Stimulated activated CD4-positive, alpha-beta T cell treated with anti-CD3 and anti-CD28 coated beads, TNF-alpha, amount 100 ng/mL, for 48 hours (primary cell): Measurements from ENCODE around the gene FGF14.
"Not testable (repeated sequence)": the region's sequence is repeated elsewhere in the genome, so short reads cannot be mapped to it uniquely, and the experiment has no call there.

Experiments
- DNase-seq, 3 donors: peaks; one replicate each; pipeline ENCODE4 v3.0.0-alpha.2; 2020; ENCODE audit warnings: low read depth in 3 of 3

Gene FGF14

DNA sequence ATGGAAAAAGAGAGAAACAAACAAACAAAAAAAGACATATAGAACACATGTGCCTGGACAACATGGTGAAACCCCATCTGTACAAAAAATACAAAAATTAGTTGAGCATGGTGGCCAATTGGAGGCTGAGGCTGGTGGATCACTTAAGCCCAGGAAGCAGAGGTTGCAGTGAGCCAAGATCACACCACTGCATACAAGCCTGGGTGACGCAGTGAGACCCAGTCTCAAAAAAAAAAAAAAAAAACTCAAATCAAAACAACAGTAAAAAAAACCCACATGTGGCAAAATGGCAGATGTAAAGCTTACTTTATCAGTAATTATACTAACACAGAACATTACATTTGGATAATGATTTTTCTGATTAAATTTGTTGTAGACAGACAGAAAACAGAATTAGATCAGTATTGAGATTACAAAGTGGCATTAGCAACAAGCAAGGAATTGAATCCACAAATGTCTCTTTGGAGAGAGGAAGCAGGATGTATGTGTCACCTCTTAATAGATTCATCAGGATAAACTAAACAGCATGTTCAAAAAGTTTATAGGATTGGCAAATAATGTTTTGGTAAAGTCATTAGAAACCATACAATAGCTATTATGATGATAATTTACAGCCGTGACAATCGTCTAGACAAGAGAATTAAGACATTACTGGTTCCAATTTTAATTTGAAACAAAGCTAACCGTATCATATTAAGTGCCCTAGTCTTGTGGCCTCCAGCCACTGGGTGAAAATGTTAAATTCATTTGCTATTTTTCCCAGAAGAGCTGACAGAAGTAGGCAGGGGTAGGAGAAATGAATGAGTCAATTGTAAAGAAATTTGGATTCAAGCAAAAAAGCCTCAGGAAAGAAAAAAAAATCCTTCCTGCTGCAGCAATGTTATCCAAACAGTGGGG is 206.0 kb downstream of the FGF14 start:
- no peak for DNase-seq

- DNase-seq: no peak
These were observed 209.0 kb downstream of the FGF14 start for GRCh38 chr13:102192858-102193257.

DNA sequence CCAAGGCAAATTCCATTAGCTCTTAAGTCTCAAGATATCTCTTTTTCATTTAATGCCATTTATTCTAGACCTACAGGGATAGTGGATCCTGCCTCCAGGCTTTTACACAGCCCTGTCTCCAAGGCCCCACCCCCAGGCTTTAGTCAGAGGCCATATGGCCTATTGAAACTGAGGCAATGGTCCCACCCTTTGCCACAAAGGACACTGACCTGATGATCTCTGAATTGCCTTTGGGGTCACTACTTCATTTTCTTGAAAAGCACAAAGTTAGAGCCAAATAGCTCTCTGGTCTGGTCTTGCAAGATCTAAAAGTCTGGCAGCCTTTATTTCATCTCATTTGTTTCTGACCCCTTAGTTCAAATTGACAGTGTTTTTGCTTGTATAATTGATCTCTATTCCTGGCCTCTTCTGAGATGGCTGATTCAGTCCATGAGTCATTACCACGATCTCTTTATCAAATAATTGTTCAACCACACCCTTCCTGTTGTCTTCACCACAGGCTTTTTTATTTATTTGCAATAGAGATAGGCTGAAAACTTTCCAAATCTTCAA is 209.8 kb downstream of the FGF14 start:
- no peak for DNase-seq

- DNase-seq: no peak
These were observed 210.9 kb downstream of the FGF14 start for GRCh38 chr13:102190930-102191329.

DNA sequence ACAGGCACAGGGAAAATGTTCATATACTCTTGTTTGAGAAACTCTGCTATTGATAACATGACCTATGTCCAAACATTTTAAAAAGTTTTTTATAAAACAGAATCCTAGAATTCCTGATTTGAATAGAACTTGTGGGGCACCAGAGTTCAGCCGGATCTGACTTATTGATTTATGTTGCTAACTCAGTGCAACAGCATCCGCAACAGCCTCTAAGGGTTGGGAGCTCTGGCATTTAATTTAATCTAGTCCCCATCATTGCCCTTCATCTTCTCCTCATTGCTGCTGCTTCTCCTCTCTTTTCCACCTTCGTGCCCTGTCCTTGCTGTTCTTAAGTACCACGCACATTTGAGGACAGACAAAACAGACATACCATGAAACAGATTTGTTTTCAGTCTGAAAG is 214.5 kb downstream of the FGF14 start:
- no peak for DNase-seq

DNA sequence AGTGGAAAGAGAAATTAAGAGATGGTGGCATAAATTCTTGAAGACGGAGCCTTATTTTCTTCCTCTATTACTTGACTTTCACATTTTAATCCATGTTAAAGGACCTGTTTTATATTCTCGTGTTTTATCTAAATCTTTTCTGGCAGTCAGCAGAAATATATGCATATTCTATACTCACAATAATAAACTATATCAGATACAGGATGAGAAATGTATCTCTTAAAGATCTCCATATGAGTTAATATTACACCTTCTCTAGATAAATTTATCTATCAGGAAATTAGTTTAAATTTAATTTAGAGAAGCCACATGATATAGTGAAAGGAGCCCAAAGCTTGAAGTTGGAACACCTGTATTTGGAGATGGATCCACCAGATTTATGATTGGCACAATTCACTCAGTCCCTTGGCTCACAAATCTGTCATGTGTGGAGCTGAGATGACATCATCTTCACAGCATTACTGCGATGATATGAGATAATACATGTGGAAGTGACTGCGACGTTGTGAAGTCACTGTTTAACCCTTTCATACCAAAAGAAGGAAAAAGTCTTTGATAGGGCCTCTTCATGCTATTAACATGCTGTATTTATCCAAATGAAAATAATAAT is 216.4 kb downstream of the FGF14 start:
- DNase-seq: no peak

DNA sequence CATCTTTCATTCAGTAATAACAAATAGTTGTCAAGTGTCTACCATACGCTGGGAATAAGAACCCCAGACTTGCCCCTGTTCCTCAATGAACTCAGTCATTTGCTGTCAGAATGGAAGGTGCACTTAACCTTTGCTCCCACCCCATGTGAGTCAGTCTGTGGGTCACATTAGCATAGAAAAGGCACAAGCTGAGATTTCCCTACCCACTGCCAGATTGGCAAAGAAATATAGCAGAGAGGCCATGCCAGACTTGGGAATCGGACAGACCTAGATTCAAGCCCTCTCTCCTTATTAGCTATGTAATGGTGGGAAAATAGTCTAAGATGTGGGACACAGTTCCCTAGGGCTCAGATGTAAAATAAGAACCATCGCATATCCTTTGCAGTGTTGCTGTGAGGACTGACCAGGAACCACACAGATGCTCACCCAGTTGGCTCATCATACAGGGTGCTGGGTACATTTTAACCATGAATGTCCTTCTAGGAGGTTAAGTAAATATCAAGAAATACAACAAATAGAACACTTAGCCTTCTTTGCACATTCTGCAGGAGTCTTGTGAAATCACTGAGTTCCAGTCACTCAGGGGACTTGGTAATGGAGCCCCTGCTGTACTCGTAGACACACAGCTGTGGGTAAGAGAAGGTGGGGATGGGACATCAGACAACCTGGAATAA is 218.2 kb downstream of the FGF14 start:
- no peak for DNase-seq

- no peak for DNase-seq
These were observed 219.7 kb downstream of the FGF14 start for GRCh38 chr13:102182170-102182569.

- DNase-seq: no peak
These were observed 224.4 kb downstream of the FGF14 start for GRCh38 chr13:102177431-102177830.

GRCh38 chr13:102176846-102177245 is 225.0 kb downstream of the FGF14 start:
- no peak for DNase-seq

DNA sequence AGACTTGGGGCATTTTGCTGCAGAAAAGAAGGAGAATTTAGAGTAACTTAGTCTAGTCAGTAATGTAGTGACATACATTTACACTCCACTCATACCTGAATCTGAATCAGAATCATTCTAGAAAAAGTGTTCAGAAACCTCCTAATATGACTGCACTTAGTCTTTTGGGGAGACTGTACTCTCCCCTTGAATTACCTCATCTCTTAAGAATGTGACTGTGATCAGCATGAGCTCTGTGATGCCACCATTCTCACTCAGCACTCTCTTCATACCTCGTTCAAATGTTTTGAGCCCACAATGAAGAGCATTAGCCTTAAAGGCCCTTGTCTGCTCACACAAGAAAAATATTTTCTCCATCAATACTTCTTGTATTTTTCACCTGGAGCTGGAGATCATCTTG is 229.4 kb downstream of the FGF14 start:
- DNase-seq: no peak

- no peak for DNase-seq
These were observed 231.5 kb downstream of the FGF14 start for GRCh38 chr13:102170305-102170704.

DNA sequence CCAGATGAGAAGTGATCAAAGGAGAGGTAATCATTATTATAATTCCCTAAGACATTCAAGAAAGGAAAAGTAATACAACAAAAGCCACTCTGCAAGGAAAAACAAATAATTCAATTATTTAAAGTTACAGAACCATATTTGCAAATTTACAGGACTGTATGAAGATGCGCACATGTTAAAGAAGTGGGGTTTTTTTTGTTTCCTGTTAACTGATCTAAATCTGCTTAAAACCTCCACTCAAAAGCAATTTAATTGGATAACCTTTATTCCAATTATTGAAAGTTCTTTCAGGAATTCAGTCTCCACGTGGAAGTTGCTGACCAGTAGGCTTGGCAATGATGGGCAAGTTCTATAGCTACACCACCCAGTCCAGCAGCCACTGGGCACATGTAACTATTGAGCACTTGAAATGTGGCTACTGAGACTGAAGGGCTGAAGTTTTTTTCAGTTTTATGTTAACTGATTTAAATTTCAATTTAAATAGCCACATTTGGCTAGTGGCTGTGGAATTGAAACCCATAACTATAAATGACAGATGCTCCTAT is 232.3 kb downstream of the FGF14 start:
- DNase-seq: no peak

DNA sequence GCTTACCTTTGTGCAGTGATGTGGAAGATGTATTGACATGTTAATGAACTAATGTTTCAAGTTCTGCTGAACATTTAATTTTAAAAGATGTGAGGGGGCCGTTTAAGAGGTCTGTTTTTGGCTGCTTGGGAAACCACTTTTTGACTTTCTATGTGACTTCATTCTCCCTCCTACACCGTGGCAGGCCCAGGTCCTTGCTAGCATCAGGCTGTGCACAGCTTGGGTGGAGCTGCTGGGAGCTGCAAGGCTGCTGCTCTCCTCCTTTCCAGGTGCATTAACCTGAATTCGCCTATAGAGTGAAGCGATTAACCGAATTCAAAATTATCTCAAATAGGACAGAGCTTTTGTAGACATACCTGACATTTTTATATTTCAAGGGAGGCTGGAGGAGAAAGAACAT is 249.1 kb downstream of the FGF14 start:
- no peak for DNase-seq

DNA sequence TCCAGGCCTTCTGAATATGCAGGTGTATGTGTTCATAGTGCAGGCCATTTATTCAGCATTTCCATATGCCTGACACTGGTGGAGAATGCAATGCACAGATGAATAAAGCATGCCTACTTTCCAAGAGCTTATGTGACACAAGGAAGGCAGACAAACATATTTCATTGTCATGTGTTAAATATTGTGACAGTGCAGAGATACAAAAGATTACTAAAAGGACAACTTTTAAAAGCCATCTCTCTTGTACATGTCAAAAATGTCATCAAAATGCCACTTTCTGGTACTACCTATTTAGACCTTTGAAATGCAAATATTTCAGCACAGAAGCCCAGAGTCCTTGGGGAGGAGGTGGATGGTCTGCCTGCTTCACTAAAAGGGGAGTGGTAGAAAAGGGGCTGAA is 254.5 kb downstream of the FGF14 start:
- no peak for DNase-seq

DNA sequence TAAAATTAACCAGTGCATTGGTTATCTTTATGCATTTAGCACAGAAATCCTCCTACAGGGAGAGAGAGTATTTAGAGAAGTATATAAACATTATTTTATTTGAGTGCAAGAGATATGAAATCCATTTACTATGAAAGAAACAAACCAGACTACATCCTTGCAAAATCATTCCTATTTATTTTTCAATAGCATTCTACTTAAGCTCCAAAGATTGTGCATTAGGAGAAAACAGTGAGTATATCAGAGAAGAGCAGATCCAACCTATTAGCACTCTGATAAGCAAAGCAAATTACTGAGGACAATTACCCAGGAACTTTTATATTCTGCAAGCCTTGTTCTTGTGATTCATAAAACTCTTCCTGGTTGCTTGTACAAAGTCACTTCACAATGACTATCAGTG is 256.1 kb downstream of the FGF14 start:
- no peak for DNase-seq

DNA sequence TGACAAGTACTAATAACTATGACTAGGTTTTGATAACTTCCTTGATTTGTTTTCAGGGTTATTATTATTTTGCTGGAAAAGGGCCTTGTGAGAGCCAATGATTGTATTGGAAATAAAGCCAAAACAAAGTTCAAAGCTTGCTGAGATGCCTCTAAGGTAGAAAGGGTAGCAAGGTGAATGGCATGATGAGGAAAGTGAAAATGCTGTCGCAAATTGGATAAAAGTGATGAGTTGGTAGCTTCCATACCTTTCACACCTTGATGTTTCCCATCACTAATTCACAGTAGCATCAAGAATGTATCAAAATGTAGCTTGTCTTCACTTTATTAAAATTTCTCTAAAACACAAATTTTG is 259.4 kb downstream of the FGF14 start:
- DNase-seq: no peak

DNA sequence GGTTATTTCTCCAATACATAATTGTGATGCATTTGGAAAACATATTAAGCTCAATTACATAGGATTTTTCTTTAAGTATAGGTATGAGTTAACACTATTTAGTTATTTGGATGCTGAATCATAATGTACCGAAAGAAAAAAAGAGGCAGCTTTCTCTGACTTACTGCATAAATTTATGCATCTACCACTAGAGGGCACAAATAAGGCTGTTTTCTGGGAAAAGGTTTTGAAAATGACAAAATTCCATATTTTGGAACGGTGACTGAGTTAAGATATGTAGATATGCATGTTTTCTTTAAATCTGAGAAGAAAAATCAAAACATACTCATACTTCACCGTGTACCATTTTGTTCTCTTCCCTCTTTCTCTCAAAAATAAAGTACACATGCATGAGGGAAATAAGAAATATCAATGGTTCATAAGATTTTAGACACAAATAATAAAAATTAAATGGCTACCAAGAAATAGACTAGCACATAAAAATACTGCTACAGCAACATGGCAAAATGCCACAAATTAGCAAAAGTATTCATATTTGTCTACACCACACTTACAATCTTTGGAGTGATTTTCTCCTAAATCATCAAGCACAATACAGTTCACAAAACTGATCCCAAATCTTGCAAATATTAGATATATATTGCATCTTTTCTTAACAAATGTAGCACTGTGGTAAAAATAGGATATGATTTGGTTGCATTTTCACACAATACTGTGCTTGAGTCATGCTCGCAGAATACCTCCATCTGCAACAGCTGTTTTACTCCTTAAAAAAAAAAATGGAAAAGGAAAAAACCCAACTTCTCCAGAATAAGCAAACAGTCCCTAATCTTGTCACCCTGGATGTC is 260.0 kb downstream of the FGF14 start:
- no peak for DNase-seq

DNA sequence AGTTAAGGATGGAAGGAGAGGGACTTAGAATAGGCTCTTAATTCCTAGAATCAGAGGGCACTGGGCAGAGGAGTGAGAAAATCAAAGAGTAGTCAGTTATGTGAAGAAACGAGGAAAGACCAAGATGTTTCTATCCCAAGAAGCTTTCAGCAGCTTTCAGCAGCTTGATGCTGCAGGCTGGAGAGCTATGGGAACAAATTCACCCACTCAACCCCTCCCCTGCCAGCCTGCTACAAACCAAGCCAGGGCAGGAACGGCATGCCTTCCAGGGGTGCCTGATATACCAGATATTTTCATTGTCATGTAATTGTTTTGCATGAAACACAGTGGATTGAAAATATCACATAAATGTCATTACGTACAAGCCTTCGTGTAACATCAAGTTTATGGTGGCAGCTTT is 262.2 kb downstream of the FGF14 start:
- no peak for DNase-seq

DNA sequence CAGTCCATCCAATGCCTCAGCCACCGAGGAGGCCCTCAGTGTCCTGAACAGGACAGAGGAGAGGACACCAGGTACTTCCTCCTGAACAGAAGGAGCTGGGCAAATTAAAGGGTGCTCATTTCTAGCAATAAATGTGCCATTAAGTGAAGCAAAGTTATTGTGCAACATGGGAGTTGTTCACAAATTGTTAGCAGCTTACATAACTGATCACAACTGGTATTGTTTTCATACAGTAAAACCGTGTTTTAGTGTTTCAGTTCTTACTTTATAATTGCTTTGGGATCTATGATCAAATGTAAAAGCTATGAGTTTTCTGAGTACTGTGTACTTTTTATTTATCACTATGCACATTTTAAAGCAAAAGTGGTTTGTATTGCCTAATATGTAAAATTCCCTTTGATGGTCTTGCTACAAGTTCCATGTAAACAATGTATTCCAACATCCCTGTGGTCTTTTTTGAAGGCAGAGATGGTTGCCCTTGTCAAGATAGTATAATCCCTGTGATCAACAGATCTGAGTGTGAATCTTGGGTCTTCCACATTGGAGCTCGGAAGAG is 263.1 kb downstream of the FGF14 start:
- no peak for DNase-seq

DNA sequence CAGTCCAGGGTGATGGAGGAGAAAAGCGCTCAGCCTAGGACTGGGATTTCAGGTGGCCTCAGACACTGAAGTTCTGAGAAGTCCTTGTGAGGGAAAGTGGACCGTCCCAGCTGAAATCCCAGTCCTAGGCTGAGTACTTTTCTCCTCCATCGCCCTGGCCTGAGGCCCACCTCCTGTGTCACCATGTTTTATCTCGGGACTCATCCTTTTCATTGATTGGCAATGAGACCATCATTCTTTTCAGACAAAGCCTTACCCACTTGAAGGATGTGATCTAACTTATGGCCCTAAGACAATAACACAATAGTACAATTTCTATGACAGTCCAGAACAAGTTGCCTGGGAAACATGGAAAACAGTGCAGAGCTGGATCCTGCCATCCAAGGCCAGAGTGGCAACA is 263.9 kb downstream of the FGF14 start:
- not testable (repeated sequence) for DNase-seq
